Right lung (tissue), 5 donors: ENCODE results near the gene TRAF5. TPM values are rescaled to one million over a fixed set of nuclear protein-coding genes. Genes with fewer than 3 reads are reported as not detected.
"Not testable (repeated sequence)": the region's sequence is repeated elsewhere in the genome, so short reads cannot be mapped to it uniquely, and the experiment has no call there.

Source experiments
- DNase-seq, 2 donors: peaks; one replicate each; pipeline ENCODE4 v3.0.0-alpha.2; 2013
- polyA plus RNA-seq, 5 donors: library from polyadenylated mRNA; unstranded; fragments of 120-200 nt; gene quantifications; one replicate each; pipeline versions ENCODE4 v1.2.1 to v1.2.3, GENCODE V29; 2013; ENCODE audit warnings: inconsistent platforms in 1 of 5, low replicate concordance in 1 of 5; ENCODE audit not compliant: insufficient read length in 5 of 5, insufficient read depth in 1 of 5

TRAF5 gene
- polyA plus RNA-seq, 5 donors = 18.5 to 30.9 (median 26.5) TPM

- DNase-seq = no peak
Measured at GRCh38 chr1:211377539-211378450, 51.2 kb downstream of the TRAF5 start.

GRCh38 chr1:211378844-211379243, 52.2 kb downstream of the TRAF5 start:
- no peak for DNase-seq

GRCh38 chr1:211379446-211379845, 52.8 kb downstream of the TRAF5 start:
- no peak for DNase-seq

DNA sequence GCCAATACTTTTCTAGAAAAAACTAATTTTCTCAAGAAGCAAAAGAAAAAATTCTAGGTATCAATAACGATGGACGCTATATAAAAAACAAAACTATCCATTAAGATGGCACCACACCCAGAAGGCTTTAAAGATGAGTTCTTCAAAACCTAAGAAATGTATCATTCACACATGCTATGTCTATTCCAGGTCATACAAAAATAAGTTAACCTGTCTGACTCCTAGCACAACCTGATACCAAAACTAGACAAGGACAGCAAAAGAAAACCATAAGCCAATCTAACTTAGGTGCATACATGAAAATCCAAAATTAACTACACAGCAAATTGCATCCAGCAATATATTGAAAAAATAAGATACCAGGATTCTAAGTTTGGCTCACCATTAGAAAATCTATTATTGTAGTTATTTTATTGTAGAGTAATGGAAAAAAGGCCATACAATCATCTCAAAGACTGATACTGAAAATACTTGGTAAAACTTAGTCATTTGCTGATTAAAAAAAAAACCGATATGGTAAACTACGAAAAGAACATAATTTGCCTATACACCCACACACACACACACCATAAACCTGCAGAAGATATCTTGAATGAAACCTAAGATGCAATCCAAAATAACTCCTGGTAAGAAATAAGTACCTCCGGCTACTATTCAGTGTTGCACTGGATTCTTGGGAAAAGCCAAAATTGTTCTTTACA, 55.0 kb downstream of the TRAF5 start:
- no peak for DNase-seq

DNA sequence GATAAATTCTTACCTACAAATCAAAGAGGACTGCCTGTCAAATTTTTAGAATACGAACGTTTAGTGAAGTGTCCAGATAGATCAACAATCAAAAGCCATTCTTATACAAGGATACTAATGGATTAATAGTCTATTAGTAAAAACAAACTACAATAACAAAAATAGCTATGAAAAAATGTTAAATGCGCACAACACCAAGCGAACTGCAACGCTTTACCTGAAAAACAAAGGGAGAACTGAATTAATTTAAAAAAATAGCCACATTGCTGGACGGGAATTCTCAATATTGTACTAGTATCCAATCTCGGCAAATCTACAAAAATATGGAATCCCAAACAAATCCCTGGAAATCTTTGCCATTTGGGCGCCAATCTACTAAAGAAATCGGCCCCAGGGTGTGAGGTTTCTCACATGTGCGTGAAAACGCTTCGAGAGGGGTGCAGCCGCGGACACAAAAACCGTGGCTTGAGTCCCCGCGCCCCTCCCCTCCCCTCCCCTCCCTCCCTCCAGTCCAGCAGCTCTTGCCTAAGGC, 55.6 kb downstream of the TRAF5 start:
- no peak for DNase-seq

DNA sequence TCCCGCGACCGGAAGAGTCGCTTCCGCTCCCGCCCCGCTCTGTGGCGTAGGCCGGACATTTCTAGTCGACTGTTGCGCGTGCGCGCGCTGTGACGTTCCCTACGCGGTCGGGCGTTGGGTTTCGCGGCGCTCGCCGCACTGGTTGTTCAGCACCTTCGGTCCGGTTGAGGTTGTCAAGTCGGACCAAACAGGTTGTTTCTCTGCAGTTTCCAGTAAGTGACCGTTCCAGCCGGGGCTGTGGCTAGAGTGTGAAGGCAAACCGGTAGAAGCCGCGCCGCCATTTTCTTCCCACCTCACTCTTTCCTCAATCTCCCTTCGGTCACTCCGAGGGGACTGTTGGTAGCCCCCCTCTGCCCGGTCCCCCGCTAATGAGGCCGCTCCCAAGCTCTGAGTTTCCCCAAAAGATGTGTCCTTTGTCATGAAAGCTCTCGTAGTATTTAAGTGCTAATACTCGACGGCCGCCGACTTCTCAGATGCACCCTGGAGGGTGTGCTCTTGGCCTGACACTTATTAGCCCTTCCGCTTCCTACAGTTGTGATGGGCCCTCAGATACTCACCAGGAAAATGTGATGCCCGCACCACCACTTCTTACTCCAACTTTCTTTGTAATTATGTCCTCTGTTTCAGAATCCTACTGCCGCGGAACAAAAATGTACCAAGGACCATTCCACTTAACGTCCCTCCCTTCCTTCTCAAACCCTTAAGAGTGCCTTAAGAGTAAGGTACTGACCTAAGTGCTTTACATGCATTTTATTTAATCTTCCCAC, 56.3 kb downstream of the TRAF5 start:
- peak; percentile 96 for DNase-seq

DNA sequence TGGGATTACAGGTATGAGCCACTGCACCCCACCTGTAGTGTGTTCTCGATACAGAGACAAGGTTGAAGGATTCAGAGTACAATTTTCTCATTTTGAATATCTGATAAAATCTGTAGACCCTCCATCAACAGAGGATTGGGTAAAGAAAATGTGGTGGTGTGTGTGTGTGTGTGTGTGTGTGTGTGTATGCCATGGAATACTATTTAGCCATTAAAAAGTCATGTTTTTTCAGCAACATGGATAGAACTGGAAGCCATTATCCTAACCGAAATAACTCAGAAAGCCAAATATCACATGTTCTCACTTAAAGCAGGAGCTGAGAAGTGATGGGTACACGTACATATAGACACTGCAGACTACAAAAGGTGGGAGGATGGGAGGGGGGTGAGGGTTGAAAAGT, 57.9 kb downstream of the TRAF5 start:
- no peak for DNase-seq

DNA sequence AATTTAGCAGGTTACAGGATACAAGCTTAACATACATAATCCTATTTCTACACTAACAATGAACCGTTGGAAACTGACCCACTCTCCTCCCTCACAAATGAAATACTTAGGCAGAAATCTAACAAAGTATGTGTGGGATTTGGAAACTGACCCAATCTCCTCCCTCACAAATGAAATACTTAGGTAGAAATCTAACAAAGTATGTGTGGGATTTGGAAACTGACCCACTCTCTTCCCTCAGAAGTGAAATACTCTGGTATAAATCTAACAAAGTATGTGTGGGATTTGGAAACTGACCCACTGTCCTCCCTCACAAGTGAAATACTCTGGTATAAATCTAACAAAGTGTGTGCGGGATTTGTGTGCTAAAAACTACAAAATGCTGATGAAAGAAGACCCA, 60.3 kb downstream of the TRAF5 start:
- no peak for DNase-seq

DNA sequence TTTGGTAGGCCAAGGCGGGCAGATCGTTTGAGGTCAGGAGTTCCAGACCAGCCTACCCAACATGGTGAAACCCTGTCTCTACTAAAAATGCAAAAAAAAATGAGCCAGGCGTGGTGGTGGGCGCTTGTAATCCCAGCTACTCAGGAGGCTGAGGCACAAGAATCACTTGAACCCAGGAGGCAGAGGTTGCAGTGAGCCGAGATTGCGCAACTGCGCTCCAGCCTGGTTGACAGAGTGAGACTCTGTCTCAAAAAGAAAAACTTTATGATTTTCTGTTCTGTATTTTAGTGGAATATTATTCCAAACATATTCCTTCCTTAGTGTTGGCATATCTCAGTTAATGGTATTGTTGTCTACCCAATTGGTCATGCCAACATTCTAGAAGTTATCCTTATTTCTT, 64.2 kb downstream of the TRAF5 start:
- DNase-seq = not testable (repeated sequence)

GRCh38 chr1:211393203-211393602, 66.6 kb downstream of the TRAF5 start:
- no peak for DNase-seq

GRCh38 chr1:211398266-211398930, 71.8 kb downstream of the TRAF5 start:
- not testable (repeated sequence) for DNase-seq

GRCh38 chr1:211399851-211400393, 73.3 kb downstream of the TRAF5 start:
- not testable (repeated sequence) for DNase-seq

GRCh38 chr1:211401751-211402150, 75.1 kb downstream of the TRAF5 start:
- not testable (repeated sequence) for DNase-seq

DNA sequence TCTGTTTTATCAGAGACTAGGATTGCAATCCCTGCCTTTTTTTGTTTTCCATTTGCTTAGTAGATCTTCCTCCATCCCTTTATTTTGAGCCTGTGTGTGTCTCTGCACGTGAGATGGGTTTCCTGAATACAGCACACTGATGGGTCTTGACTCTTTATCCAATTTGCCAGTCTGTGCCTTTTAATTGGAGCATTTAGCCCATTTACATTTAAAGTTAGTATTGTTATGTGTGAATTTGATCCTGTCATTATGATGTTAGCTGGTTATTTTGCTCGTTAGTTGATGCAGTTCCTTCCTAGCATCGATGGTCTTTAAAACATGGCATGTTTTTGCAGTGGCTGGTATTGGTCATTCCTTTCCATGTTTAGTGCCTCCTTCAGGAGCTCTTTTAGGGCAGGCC, 79.5 kb downstream of the TRAF5 start:
- DNase-seq = not testable (repeated sequence)

DNA sequence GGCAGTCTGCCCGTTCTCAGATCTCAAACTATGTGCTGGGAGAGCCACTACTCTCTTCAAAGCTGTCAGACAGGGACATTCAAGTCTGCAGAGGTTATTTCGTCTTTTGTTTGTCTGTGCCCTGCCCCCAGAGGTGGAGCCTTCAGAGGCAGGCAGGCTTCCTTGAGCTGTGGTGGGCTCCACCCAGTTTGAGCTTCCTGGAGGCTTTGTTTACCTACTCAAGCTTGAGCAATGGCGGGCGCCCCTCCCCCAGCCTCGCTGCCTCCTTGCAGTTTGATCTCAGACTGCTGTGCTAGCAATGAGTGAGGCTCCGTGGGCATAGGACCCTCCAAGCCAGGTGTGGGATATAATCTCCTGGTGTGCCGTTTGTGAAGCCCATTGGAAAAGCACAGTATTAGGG, 81.1 kb downstream of the TRAF5 start:
- not testable (repeated sequence) for DNase-seq

DNA sequence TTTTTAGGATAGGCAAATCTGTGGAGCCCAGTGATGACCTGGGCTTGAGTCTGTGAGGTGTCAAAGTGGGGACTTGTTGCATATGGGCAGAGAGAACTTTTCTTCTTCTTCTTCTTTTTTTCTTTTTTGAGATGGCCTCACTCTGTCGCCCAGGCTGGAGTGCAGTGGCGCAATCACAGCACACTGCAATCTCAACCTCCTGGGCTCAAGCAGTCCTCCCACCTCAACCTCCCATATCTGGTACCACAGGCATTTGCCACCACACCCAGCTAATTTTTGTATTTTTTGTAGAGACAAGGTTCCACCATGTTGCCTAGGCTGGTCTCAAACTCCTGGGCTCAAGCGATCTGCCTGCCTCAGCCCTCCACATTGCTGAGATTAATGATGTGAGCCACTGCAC, 85.0 kb downstream of the TRAF5 start:
- DNase-seq = no peak

GRCh38 chr1:211415700-211416099, 89.1 kb downstream of the TRAF5 start:
- no peak for DNase-seq

DNA sequence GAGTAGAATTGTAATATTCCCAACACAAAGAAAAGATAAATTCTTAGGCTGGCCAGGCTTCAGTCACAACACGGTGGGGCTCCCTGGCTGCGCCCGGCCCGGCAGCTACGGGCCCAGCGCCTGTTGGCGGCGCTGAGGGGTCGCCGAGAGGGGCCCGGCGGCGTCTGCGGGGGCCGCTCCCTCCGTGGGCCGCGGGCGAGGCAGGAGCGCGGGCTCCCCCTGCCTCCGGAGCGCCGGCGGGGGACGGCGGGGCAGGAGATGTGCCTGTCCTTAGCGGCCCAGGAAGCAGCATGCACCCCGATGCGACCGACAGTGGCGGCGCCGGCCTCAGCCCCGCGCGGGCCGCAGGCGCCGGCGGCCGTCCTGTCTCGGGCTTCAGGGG, 89.6 kb downstream of the TRAF5 start:
- peak; percentile 7 to 20 for DNase-seq

DNA sequence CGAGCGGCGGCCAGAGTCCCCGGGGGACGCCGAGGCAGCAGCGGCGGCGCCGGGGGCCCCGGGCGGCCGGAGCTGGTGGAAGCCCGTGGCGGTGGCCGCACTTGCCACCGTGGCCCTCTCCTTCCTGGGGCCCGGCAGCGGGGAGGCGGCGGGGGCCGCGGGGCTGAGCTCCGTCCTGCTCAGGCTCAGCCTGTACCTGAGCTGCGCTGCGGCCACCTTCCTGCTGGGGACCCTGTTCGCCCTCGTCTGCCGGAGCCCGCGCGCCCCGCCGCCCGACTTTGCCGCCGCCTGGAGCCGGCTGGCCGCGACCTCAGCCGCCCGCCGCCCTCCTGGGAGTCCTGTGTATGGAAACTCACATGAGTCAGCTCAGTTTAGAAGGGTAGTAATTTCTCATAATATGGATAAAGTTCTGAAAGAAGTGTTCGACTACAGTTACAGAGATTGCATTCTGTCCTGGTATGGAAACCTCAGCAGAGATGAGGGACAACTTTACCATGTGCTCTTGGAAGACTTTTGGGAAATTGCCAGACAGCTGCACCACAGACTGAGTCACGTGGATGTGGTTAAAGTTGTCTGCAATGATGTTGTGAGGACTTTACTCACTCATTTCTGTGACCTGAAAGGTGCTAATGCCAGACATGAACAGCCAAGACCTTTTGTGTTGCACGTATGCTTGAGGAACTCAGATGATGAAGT, 90.1 kb downstream of the TRAF5 start:
- peak in 1 of 2 donors; percentile 3 for DNase-seq

GRCh38 chr1:211420389-211420788, 93.8 kb downstream of the TRAF5 start:
- DNase-seq = no peak
